ENCODE results near the gene REM2.
A peak's percentile ranks its signal among the peaks of the same experiment; 100 is the strongest.

Gene REM2

DNA sequence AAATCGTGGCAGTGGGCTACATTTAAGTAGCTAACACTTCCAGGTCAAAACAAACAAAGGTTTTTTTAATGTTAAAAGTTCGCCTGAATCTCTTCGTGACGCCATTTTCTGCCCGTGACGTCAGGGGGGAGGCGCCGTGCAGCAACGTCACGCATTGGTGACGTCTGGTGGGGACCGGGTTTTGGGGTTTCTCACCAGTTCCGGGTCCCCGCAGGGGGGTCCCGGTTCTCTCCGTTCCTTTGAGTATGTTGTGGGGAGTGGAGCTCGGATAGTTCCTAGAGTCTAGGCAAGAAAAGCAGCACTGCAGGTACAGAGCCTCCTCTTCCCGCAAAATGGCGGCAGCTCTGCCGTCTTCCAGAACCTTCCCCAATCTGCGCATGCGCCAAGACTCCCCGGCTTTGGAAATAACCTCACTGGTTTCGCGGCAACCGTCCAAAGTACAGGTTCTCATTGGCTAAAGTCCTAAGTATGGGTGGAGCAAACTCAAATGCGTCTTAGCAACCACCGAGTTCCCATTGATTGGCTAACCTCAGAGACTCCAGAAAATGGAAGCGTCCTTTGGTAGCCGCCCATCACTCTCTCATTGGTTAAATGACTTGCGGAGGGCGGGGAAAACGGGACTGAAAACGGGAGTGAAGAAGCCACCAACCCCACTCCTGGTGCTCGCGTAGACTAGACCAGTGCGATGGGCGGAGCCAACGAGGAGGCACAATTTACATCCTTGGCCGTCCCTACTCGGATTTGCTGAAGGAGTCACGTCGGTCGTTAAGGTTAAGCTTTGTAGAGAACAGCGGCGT lies 36.0 kb downstream of the REM2 start, which contains the start of gene RBM23:
TSS of gene RBM23 (minus strand) at position 346 of the 797 bp plus-strand sequence.
- TF ChIP-seq, protein P1, sequence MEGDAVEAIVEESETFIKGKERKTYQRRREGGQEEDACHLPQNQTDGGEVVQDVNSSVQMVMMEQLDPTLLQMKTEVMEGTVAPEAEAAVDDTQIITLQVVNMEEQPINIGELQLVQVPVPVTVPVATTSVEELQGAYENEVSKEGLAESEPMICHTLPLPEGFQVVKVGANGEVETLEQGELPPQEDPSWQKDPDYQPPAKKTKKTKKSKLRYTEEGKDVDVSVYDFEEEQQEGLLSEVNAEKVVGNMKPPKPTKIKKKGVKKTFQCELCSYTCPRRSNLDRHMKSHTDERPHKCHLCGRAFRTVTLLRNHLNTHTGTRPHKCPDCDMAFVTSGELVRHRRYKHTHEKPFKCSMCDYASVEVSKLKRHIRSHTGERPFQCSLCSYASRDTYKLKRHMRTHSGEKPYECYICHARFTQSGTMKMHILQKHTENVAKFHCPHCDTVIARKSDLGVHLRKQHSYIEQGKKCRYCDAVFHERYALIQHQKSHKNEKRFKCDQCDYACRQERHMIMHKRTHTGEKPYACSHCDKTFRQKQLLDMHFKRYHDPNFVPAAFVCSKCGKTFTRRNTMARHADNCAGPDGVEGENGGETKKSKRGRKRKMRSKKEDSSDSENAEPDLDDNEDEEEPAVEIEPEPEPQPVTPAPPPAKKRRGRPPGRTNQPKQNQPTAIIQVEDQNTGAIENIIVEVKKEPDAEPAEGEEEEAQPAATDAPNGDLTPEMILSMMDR (IDR thresholded peaks at IDR 0.05; ENCODE audit: borderline replicate concordance, insufficient read depth, low read depth, low read length), result no peak
- peak within 1 kb of the TSS; percentile 54 for H3K4me3 ChIP-seq (ENCODE audit: low read depth, low read length)

DNA sequence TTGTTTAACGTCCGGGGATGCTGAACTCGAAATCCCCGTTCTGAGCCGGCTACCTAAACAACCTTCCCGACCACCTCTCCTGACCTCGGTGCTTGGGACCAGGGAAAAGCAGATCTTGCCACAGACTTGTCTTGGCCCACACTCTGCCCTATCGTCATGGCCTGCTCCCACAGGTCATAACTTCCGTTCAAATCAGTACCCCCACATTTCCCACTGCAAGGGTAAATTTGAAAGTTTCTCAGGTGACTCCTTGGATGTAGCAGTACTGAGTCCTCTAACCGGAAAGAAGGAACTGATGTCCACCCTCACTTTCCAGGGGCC lies 36.5 kb downstream of the REM2 start:
- peak overlapping the region; percentile 38 for H3K4me3 ChIP-seq (ENCODE audit: low read depth, low read length)
- TF ChIP-seq, protein P1 (IDR thresholded peaks at IDR 0.05; ENCODE audit: borderline replicate concordance, insufficient read depth, low read depth, low read length), result no peak

DNA sequence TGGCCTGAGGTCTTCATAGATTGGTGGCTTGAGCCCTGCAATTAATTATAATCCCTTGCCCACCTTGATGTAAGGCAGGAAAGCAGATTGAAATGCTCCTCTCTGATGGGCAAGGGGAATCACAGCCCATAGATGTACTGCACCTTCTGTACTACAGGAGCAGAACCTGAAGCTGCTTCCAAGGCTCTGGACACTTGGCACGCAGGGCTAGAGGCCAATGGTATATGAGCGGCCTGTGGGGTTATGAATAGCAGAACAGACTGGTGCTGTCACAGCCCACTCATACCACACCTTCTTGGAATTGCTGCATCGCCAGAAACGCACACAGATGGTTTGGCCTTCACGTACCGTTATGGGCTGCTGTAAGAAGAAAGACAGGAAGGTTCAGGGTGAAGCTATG lies 37.7 kb downstream of the REM2 start:
- H3K4me3 ChIP-seq (ENCODE audit: low read depth, low read length), result no peak overlapping the region
- TF ChIP-seq, protein P1 (IDR thresholded peaks at IDR 0.05; ENCODE audit: borderline replicate concordance, insufficient read depth, low read depth, low read length), result no peak

DNA sequence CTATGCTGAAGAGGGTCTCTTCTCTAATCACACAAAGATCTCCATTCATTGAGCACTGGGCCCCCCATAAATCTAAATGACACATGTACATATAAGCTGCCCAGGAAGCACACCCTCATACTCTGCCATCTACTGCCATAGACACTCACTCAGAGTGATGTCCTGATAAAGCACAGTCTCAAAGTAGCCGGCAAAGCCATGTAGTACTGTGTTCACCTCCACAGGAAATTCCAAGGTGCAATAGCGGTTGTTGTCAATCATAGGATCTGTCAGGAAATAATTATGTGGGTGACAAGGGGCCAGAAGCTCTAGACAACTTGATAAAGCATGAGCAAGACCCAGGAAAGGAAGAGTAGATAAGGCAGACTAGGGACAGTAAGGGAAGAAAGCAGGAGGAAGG lies 39.3 kb downstream of the REM2 start:
- H3K4me3 ChIP-seq (ENCODE audit: low read depth, low read length), result no peak overlapping the region
- TF ChIP-seq, protein P1 (IDR thresholded peaks at IDR 0.05; ENCODE audit: borderline replicate concordance, insufficient read depth, low read depth, low read length), result no peak

DNA sequence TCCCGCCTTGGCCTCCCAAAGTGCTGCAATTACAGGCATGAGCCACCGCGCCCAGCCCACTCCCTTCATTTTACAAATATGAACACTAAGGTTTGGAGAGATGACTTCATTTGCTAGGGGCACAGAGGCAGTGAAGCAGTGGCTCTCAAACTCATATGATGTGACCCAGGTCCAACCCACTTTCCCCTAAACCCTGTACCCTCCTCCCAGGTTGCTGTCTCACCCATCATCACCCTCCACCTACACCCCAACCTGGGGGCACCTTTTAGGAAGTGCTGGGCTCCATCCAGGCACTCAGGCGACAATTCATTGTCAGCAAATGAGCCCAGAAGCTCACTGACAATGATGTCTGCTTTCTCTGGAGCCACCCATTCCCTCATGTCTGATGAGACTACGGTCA lies 40.7 kb downstream of the REM2 start:
- TF ChIP-seq, protein P1 (IDR thresholded peaks at IDR 0.05; ENCODE audit: borderline replicate concordance, insufficient read depth, low read depth, low read length), result no peak
- H3K4me3 ChIP-seq (ENCODE audit: low read depth, low read length), result no peak overlapping the region

DNA sequence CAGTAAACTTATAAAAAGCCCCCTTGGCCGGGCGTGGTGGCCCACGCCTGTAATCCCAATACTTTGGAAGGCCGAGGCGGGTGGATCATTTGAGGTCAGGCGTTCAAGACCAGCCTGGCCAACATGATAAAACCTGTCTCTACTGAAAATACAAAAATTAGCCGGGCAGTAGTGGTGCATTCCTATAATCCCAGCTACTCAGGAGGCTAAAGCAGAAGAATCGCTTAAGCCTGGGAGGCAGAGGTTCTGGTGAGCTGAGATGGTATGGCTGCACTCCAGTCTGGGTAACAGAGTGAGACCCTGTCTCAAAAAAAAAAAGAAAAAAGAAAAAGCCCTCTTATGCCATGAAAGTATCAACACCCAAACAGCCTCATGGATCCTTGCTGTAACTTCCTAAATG lies 42.5 kb downstream of the REM2 start:
- no peak overlapping the region for H3K4me3 ChIP-seq (ENCODE audit: low read depth, low read length)
- TF ChIP-seq, protein P1 (IDR thresholded peaks at IDR 0.05; ENCODE audit: borderline replicate concordance, insufficient read depth, low read depth, low read length), result no peak

DNA sequence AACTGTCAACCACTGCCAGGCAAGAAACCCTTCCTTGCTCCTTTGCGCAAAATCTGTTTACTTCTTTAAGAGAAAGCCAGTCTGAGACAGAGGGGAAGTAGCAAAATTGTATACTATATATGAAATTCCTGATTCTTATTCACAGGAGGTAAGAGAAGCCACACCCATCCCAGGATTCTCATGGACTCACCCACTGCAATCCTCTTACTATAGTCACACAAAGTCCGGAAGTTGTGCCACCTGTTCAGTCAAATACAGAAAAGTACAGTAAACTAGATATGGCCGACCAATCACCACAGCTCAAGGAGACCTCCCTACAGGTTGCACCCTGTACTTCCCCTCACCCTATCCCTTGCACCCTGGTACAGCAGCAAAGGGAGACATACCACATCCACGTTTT lies 43.3 kb downstream of the REM2 start:
- H3K4me3 ChIP-seq (ENCODE audit: low read depth, low read length), result no peak overlapping the region
- TF ChIP-seq, protein P1 (IDR thresholded peaks at IDR 0.05; ENCODE audit: borderline replicate concordance, insufficient read depth, low read depth, low read length), result no peak
